GM19468 (cell line): ENCODE results near the gene KIF11.

ENCODE experiments used
- ATAC-seq: cut with Tn5 transposase; IDR thresholded peaks from one replicate; pipeline ENCODE4 v1.9.1; 2021; ENCODE audit warnings: mild to moderate bottlenecking, moderate library complexity, moderate number of reproducible peaks; ENCODE audit not compliant: unreplicated experiment; ENCODE audit errors: extremely low read depth

Gene KIF11

DNA sequence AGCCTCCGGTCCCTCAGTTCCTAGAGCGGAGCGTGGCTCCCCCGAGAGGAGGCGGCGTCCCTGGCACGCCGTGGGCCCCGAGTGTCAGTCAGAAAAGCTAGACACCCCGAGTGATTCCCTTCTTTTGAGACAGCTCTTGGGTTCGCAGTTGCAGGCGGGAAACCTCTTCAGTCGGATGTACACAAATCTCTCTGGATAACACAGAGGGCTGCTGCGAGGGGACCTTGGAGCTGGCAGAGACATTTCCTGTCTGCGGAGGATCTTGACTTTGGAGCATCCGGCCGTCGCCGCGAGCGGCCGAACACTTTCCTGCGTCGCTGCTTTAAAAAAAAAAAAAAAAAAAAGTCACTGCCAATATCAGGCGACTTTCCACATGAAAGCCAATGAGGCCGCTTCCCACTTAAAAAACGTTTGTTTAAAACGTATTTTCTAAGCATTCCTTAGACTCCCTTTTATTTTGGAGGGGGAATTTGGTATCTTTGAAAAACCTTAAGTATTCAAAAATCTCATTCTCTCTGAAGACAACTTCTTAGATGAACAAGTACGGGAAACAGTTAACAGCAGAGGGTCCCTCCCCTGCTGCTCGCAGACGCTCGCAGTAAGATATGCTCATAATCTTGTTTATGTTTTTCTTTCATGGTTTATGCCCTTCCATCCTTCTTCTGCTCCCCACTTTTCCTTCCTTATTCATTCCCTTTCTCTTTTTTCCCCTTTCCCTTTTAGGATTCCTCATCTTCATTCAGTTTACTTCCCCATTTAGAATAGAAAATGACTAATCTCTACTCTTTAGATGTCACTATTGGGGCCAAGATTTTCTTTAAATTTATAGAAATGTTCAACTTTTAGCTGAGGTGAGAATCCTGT lies 106.8 kb downstream of the KIF11 start:
- ATAC-seq = no peak

GRCh38 chr10:92702301-92702916 lies 109.5 kb downstream of the KIF11 start:
- no peak for ATAC-seq
